ENCODE results near the gene GRK2.

- TF ChIP-seq TAF1 (IDR thresholded peaks at IDR 0.05; ENCODE audit: low read depth, low read length): no peak
- TF ChIP-seq, protein P1, sequence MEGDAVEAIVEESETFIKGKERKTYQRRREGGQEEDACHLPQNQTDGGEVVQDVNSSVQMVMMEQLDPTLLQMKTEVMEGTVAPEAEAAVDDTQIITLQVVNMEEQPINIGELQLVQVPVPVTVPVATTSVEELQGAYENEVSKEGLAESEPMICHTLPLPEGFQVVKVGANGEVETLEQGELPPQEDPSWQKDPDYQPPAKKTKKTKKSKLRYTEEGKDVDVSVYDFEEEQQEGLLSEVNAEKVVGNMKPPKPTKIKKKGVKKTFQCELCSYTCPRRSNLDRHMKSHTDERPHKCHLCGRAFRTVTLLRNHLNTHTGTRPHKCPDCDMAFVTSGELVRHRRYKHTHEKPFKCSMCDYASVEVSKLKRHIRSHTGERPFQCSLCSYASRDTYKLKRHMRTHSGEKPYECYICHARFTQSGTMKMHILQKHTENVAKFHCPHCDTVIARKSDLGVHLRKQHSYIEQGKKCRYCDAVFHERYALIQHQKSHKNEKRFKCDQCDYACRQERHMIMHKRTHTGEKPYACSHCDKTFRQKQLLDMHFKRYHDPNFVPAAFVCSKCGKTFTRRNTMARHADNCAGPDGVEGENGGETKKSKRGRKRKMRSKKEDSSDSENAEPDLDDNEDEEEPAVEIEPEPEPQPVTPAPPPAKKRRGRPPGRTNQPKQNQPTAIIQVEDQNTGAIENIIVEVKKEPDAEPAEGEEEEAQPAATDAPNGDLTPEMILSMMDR (IDR thresholded peaks at IDR 0.05; ENCODE audit: control extremely low read depth in 1 of 3, insufficient read depth in 1 of 3, low read depth in 1 of 3, low read length in 3 of 3): no peak
- TF ChIP-seq CHD2 (IDR thresholded peaks at IDR 0.05; ENCODE audit: low read length): no peak
- no peak for TF ChIP-seq ATF2 (IDR thresholded peaks at IDR 0.05; ENCODE audit: low read length)
- no peak for TF ChIP-seq RXRA (IDR thresholded peaks at IDR 0.05; ENCODE audit: insufficient read depth, low read depth, low read length)
Observed at GRCh38 chr11:67240576-67241389, 25.5 kb upstream of the GRK2 start.

All from H1 (cell line).